ENCODE results near the gene HPSE2. TPM values are rescaled to one million over a fixed set of nuclear protein-coding genes. Genes with fewer than 3 reads are reported as not detected.
"Not testable (repeated sequence)": the region's sequence is repeated elsewhere in the genome, so short reads cannot be mapped to it uniquely, and the experiment has no call there.

The HPSE2 gene
- total RNA-seq, 1 donor from 2014 or later = not detected

DNA sequence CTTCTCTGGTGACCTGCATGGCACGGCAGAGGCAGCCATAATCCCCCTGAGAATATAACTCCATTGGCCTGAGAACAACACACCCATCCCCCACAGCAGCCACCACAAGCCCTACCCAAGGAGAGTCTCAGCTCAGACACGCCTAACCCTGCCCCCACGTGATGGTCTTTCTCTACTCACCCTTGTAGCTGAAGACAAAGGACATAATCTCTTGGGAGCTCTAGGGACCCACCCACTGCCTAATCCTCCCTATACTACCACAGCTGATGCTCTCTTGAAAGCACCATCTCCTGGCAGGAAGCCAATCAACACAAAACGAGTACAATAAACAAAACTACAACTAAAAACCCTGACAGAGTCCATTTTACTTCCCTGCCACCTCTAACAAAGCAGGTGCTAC lies 30.7 kb upstream of the HPSE2 start:
- TF ChIP-seq, protein P1, sequence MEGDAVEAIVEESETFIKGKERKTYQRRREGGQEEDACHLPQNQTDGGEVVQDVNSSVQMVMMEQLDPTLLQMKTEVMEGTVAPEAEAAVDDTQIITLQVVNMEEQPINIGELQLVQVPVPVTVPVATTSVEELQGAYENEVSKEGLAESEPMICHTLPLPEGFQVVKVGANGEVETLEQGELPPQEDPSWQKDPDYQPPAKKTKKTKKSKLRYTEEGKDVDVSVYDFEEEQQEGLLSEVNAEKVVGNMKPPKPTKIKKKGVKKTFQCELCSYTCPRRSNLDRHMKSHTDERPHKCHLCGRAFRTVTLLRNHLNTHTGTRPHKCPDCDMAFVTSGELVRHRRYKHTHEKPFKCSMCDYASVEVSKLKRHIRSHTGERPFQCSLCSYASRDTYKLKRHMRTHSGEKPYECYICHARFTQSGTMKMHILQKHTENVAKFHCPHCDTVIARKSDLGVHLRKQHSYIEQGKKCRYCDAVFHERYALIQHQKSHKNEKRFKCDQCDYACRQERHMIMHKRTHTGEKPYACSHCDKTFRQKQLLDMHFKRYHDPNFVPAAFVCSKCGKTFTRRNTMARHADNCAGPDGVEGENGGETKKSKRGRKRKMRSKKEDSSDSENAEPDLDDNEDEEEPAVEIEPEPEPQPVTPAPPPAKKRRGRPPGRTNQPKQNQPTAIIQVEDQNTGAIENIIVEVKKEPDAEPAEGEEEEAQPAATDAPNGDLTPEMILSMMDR (IDR thresholded peaks at IDR 0.05; ENCODE audit: unreplicated experiment) = no peak
- no peak overlapping the region for H3K4me3 Mint-ChIP-seq (ENCODE audit: unreplicated experiment)

DNA sequence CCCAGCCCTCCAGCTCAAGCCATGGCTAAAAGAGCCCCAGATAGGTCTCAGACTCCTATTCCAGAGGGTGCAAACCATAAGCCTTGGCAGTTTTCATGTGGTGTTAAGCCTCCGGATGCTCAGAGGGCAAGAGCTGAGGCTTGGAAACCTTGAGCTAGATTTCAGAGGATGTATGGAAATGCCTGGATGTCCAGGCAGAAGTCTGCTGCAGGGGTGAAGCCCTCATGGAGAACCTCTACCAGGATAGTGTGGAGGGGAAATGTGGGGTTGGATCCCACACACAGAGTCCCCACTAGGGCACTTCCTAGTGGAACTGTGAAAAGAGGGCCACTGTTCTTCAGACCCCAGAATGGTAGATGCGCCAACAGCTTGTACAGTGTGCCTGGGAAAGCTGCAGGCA lies 13.2 kb upstream of the HPSE2 start:
- Mint-ChIP-seq H3K36me3 (ENCODE audit: low read depth, unreplicated experiment) (peaks cover 18% of the 10 kb centered on the region), H3K27ac (ENCODE audit: unreplicated experiment) (no peak overlapping the region), H3K4me1 (ENCODE audit: unreplicated experiment) (no peaks in the 10 kb centered on the region), H3K27me3 (ENCODE audit: unreplicated experiment) (peaks cover 2% of the 10 kb centered on the region), H3K4me3 (ENCODE audit: unreplicated experiment) (no peak overlapping the region), H3K9me3 (ENCODE audit: unreplicated experiment) (peaks cover 13% of the 10 kb centered on the region)
- no peak for DNase-seq (ENCODE audit: low spot score)
- TF ChIP-seq, protein P1 (IDR thresholded peaks at IDR 0.05; ENCODE audit: unreplicated experiment) = no peak

More for the DNA sequence above, 30.7 kb upstream of the HPSE2 start:
- Mint-ChIP-seq H3K36me3 (ENCODE audit: low read depth, unreplicated experiment) (no peaks in the 10 kb centered on the region), H3K27ac (ENCODE audit: unreplicated experiment) (no peak overlapping the region), H3K27me3 (ENCODE audit: unreplicated experiment) (peaks cover 2% of the 10 kb centered on the region), H3K4me1 (ENCODE audit: unreplicated experiment) (no peaks in the 10 kb centered on the region), H3K9me3 (ENCODE audit: unreplicated experiment) (no peaks in the 10 kb centered on the region)
- no peak for DNase-seq (ENCODE audit: low spot score)

DNA sequence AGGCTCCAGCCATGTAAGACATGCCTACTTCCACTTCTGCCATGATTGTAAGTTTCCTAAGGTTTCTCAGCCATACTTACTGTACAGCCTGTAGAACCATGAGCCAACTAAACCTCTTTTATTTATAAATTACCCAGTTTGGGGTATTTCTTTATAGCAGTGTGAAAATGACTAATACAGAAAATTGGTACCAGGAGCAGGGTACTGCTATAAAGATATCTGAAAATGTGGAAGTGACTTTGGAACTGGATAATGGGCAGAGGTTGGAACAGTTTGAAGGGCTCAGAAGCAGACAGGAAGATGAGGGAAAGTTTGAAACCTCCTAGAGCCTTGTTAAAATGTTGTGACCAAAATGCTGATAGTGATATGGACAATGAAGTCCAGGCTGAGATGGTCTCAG lies 12.2 kb upstream of the HPSE2 start:
- Mint-ChIP-seq H3K9me3 (ENCODE audit: unreplicated experiment) (peaks cover 13% of the 10 kb centered on the region), H3K36me3 (ENCODE audit: low read depth, unreplicated experiment) (peaks cover 18% of the 10 kb centered on the region), H3K4me3 (ENCODE audit: unreplicated experiment) (peak overlapping the region; percentile 10)
- not testable (repeated sequence) for H3K27ac Mint-ChIP-seq (ENCODE audit: unreplicated experiment); H3K27me3 Mint-ChIP-seq (ENCODE audit: unreplicated experiment); H3K4me1 Mint-ChIP-seq (ENCODE audit: unreplicated experiment); DNase-seq (ENCODE audit: low spot score)

DNA sequence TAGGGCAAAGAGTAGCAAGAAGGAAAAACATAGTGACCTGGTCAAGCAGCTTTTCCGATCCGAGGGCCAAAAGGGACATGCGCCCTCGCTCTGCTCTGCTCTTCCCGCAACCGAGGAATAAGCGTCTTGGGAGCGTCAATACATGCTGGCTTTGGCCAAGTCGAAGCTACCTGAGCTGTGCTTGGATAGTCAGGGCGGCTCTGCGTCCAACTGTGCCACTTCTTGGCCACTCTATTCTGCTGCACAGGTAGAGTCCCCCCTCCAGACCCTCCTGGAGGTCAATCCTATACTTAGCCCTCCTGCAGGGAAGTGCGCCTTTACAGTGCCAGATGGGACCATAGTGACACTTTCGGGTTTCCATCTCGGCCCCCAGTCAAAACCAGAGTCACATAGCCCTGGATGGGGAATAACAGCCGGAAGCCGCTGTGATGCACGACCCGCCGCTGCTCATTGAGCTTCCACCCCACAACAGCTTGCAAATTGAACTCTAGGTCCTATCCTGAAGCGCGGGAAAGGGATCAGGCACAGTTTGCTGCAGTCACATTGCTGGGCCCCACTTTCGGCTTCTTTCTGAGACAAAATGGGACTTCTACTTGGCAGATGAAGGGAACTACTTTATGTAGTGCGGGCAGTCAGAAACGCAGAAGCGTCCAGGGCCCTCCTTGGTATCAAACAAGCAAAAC lies 1.1 kb upstream of the HPSE2 start:
- Mint-ChIP-seq H3K9me3 (ENCODE audit: unreplicated experiment) (no peaks in the 10 kb centered on the region), H3K36me3 (ENCODE audit: low read depth, unreplicated experiment) (no peaks in the 10 kb centered on the region), H3K27me3 (ENCODE audit: unreplicated experiment) (peaks cover 20% of the 10 kb centered on the region), H3K4me1 (ENCODE audit: unreplicated experiment) (peaks cover 30% of the 10 kb centered on the region), H3K4me3 (ENCODE audit: unreplicated experiment) (peak overlapping the region; percentile 78), H3K27ac (ENCODE audit: unreplicated experiment) (no peak overlapping the region)
- TF ChIP-seq, protein P1 (IDR thresholded peaks at IDR 0.05; ENCODE audit: unreplicated experiment) = no peak
- peak; percentile 9 for DNase-seq (ENCODE audit: low spot score)

DNA sequence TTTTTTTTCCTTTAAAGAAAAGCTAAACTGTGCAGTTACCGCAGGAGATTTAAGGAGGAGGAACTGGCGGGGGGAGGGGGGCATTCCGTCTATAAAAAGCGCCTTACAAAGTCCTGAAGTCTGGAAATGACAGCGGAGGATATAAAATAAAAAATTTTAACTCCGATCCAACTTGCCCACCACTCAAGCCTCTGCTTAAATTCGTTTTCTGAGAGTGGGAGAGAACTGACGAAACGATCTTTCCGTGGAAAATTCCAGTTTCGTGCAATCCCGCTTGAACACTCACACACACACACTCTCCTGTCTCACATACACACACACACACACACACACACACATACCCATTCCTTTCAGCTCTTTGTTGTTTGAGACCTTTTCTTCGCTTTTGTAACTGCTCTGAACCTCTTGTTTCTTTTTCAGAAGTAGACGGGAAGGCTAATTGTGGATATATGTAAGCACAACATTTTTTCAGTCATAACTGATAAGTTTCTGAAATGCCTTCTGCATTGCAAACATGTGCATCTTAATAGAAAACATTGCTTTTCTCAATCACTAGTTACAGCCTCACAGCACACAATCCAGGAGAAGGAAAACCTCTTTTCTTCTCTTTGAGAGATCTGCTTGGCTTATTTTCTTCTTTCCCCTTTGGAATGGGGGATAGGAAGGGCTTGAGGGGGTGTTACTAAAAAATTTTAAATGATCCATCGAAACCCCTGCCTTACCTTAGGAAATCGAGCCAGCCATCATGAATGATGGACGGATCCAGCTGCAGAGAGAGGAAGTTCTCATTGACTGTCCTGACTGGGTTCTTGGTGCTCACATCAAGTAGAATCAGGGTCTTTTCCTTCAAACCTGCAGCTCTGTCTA lies 628 bp downstream of the HPSE2 start:
- H3K36me3 Mint-ChIP-seq (ENCODE audit: low read depth, unreplicated experiment) = no peaks in the 10 kb centered on the region
- peak overlapping the region; percentile 13 for H3K4me3 Mint-ChIP-seq (ENCODE audit: unreplicated experiment)
- H3K27ac Mint-ChIP-seq (ENCODE audit: unreplicated experiment) = no peak overlapping the region
- TF ChIP-seq, protein P1 (IDR thresholded peaks at IDR 0.05; ENCODE audit: unreplicated experiment) = no peak
- H3K4me1 Mint-ChIP-seq (ENCODE audit: unreplicated experiment) = peaks cover 31% of the 10 kb centered on the region
- peaks cover 27% of the 10 kb centered on the region for H3K27me3 Mint-ChIP-seq (ENCODE audit: unreplicated experiment)
- DNase-seq (ENCODE audit: low spot score) = no peak
- H3K9me3 Mint-ChIP-seq (ENCODE audit: unreplicated experiment) = no peaks in the 10 kb centered on the region

Data from endothelial cell (in vitro differentiated cells).